Right hindlimb (tissue), 1 donor: ENCODE results near the gene SERPINA10.
"Not testable (repeated sequence)": the region's sequence is repeated elsewhere in the genome, so short reads cannot be mapped to it uniquely, and the experiment has no call there.

Experiments used
- DNase-seq: peaks from one replicate; pipeline ENCODE4 v3.0.0-alpha.2; 2018

The SERPINA10 gene

GRCh38 chr14:94313991-94314655, 21.1 kb upstream of the SERPINA10 start:
- no peak for DNase-seq

- no peak for DNase-seq
These were observed 19.6 kb upstream of the SERPINA10 start for GRCh38 chr14:94312481-94313246.

- no peak for DNase-seq
These were observed 17.2 kb upstream of the SERPINA10 start for GRCh38 chr14:94310248-94310647.

GRCh38 chr14:94309721-94310120, 16.7 kb upstream of the SERPINA10 start:
- no peak for DNase-seq

- DNase-seq = no peak
These were observed 14.4 kb upstream of the SERPINA10 start for GRCh38 chr14:94307410-94307992.

- no peak for DNase-seq
These were observed 13.2 kb upstream of the SERPINA10 start for GRCh38 chr14:94306047-94306978.

GRCh38 chr14:94305620-94306019, 12.6 kb upstream of the SERPINA10 start:
- no peak for DNase-seq

- no peak for DNase-seq
These were observed 11.2 kb upstream of the SERPINA10 start for GRCh38 chr14:94304243-94304642.

GRCh38 chr14:94303111-94303510, 10.0 kb upstream of the SERPINA10 start:
- DNase-seq = no peak

GRCh38 chr14:94298130-94298529, 5.1 kb upstream of the SERPINA10 start:
- no peak for DNase-seq

- DNase-seq = not testable (repeated sequence)
These were observed 3.1 kb upstream of the SERPINA10 start for GRCh38 chr14:94296181-94296545.

- DNase-seq = no peak
These were observed 2.5 kb upstream of the SERPINA10 start for GRCh38 chr14:94295360-94296180.

- no peak for DNase-seq
These were observed 483 bp upstream of the SERPINA10 start for GRCh38 chr14:94293578-94293924.

- no peak for DNase-seq
These were observed 569 bp downstream of the SERPINA10 start for GRCh38 chr14:94292526-94292871.

GRCh38 chr14:94291906-94292525, 1.1 kb downstream of the SERPINA10 start:
- DNase-seq = no peak

GRCh38 chr14:94291159-94291905, 1.7 kb downstream of the SERPINA10 start:
- no peak for DNase-seq

GRCh38 chr14:94290197-94290596, 2.9 kb downstream of the SERPINA10 start:
- DNase-seq = no peak

GRCh38 chr14:94288610-94289465, 4.2 kb downstream of the SERPINA10 start:
- no peak for DNase-seq

- no peak for DNase-seq
These were observed 7.9 kb downstream of the SERPINA10 start for GRCh38 chr14:94285158-94285557.

GRCh38 chr14:94284221-94284620, 8.8 kb downstream of the SERPINA10 start:
- no peak for DNase-seq
